Measurements from ENCODE around the gene ACSS1. TPM values are rescaled to one million over a fixed set of nuclear protein-coding genes. Genes with fewer than 3 reads are reported as not detected.

Gene ACSS1
- total RNA-seq, 1 experiment from 2014 or later = 1.5 TPM

- TF ChIP-seq IRF2 (CRISPR knock-in tag; IDR thresholded peaks at IDR 0.05; ENCODE audit: borderline replicate concordance, low read depth) = no peak
- peak; percentile 60 for TF ChIP-seq PRDM15 (CRISPR knock-in tag; IDR thresholded peaks at IDR 0.05)
- no peak for TF ChIP-seq FOXJ3 (CRISPR knock-in tag; IDR thresholded peaks at IDR 0.05; ENCODE audit: borderline replicate concordance)
- no peak for TF ChIP-seq PRRX2 (CRISPR knock-in tag; IDR thresholded peaks at IDR 0.05)
- TF ChIP-seq FOXK1 (CRISPR knock-in tag; IDR thresholded peaks at IDR 0.05) = peak; percentile 93
- TF ChIP-seq ZNF121 (CRISPR knock-in tag; IDR thresholded peaks at IDR 0.05) = no peak; the same call in 1 of the 2 replicates
- peak; percentile 89 for TF ChIP-seq SMAD4 (CRISPR knock-in tag; IDR thresholded peaks at IDR 0.05)
- peak; percentile 92 for TF ChIP-seq ZNF232 (CRISPR knock-in tag; IDR thresholded peaks at IDR 0.05)
- no peak for TF ChIP-seq JAZF1 (CRISPR knock-in tag; IDR thresholded peaks at IDR 0.05)
- TF ChIP-seq ZNF138 (CRISPR knock-in tag; conservative IDR thresholded peaks at IDR 0.05) = no peak; the same call in 1 of the 2 replicates
- TF ChIP-seq ATF3 (CRISPR knock-in tag; conservative IDR thresholded peaks at IDR 0.05) = no peak
- peak; percentile 82; the same call in 1 of the 2 replicates for TF ChIP-seq E2F4 (CRISPR knock-in tag; IDR thresholded peaks at IDR 0.05; ENCODE audit: borderline replicate concordance, low read depth)
- TF ChIP-seq TCF7 (CRISPR knock-in tag; IDR thresholded peaks at IDR 0.05; ENCODE audit: low read depth) = peak; percentile 92
- TF ChIP-seq MAX (CRISPR knock-in tag; IDR thresholded peaks at IDR 0.05) = peak; percentile 99
- TF ChIP-seq GABPB1 (CRISPR knock-in tag; IDR thresholded peaks at IDR 0.05) = 0 out of 2 replicates have a peak, but pooled peaks have one; percentile 27
- TF ChIP-seq ZNF425 (CRISPR knock-in tag; conservative IDR thresholded peaks at IDR 0.05) = no peak
- peak; percentile 95 for TF ChIP-seq IRF1 (CRISPR knock-in tag; IDR thresholded peaks at IDR 0.05)
- TF ChIP-seq HMGA2 (CRISPR knock-in tag; IDR thresholded peaks at IDR 0.05) = no peak
- peak; percentile 89 for TF ChIP-seq CREB1 (CRISPR knock-in tag; IDR thresholded peaks at IDR 0.05)
- TF ChIP-seq RELA (CRISPR knock-in tag; IDR thresholded peaks at IDR 0.05; ENCODE audit: borderline replicate concordance) = 0 out of 2 replicates have a peak, but pooled peaks have one; percentile 56
- peak; percentile 94 for TF ChIP-seq E2F1 (CRISPR knock-in tag; IDR thresholded peaks at IDR 0.05)
- peak; percentile 36; the same call in 1 of the 2 replicates for TF ChIP-seq NFYB (CRISPR knock-in tag; conservative IDR thresholded peaks at IDR 0.05; ENCODE audit: low read depth)
- TF ChIP-seq FOXP1 (CRISPR knock-in tag; IDR thresholded peaks at IDR 0.05; ENCODE audit: borderline replicate concordance) = peak; percentile 98
- peak; percentile 98 for TF ChIP-seq ARID4B (CRISPR knock-in tag; IDR thresholded peaks at IDR 0.05; ENCODE audit: borderline replicate concordance)
- TF ChIP-seq MYBL2 (CRISPR knock-in tag; IDR thresholded peaks at IDR 0.05) = peak; percentile 84; the same call in 1 of the 2 replicates
Measured at GRCh38 chr20:25058051-25058846, at the start of gene ACSS1 (continued).

All from WTC11 (cell line).